ENCODE results near the gene IGFBPL1.
"Not testable (repeated sequence)": the region's sequence is repeated elsewhere in the genome, so short reads cannot be mapped to it uniquely, and the experiment has no call there.

The IGFBPL1 gene

DNA sequence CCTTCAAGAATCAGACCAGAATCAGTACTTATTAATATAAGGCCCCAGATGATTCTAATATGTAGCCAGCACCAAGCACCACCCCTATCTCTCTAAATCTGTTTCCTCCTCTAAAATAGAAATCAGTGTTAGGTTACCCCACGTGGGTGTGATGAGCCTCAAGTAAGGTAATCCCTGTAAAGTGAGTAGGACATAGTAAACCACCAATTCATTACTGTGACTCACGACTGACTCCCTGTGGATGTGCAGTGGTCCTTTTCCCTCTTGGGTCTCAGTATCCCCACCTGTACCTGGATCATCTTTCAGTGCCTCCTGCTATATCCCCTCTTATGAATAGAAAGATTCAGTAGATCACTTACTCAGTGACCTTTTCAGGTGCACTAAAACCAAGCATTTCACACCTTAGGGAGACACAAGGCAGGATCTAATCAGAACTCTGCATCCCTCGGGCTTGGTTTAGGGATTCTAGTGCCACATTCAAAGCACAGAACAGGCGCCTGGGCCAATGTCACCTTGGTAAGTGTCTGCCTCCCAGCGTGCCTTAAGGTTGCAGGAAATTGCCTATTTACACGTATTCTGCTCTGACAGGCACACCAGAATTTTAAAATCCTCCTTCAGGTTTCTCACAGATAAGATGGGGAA lies 43.9 kb downstream of the IGFBPL1 start:
- TF ChIP-seq ZC3H10 (CRISPR knock-in tag; IDR thresholded peaks at IDR 0.05) (no peak), ISL1 (CRISPR knock-in tag; IDR thresholded peaks at IDR 0.05) (no peak), ZNF70 (CRISPR knock-in tag; IDR thresholded peaks at IDR 0.05) (no peak), CREB5 (CRISPR knock-in tag; IDR thresholded peaks at IDR 0.05; ENCODE audit: low read depth) (no peak), PPARA (CRISPR knock-in tag; IDR thresholded peaks at IDR 0.05; ENCODE audit: borderline replicate concordance) (no peak), CSDC2 (CRISPR knock-in tag; IDR thresholded peaks at IDR 0.05) (no peak), ZNF8 (CRISPR knock-in tag; IDR thresholded peaks at IDR 0.05) (no peak), TOX (CRISPR knock-in tag; IDR thresholded peaks at IDR 0.05; ENCODE audit: borderline replicate concordance) (no peak), BACH2 (CRISPR knock-in tag; IDR thresholded peaks at IDR 0.05; ENCODE audit: borderline replicate concordance) (no peak), PATZ1 (CRISPR knock-in tag; IDR thresholded peaks at IDR 0.05; ENCODE audit: borderline replicate concordance) (no peak), SNAI2 (CRISPR knock-in tag; IDR thresholded peaks at IDR 0.05) (no peak), CSRNP3 (CRISPR knock-in tag; IDR thresholded peaks at IDR 0.05) (no peak), ARNTL (CRISPR knock-in tag; IDR thresholded peaks at IDR 0.05; ENCODE audit: borderline replicate concordance, low read depth) (no peak), OSR1 (CRISPR knock-in tag; IDR thresholded peaks at IDR 0.05) (no peak), RARB (CRISPR knock-in tag; IDR thresholded peaks at IDR 0.05) (no peak), ZFP30 (CRISPR knock-in tag; IDR thresholded peaks at IDR 0.05) (no peak), ESRRG (CRISPR knock-in tag; IDR thresholded peaks at IDR 0.05) (no peak), TCF4 (CRISPR knock-in tag; IDR thresholded peaks at IDR 0.05; ENCODE audit: borderline replicate concordance) (no peak)
- TF ChIP-seq, protein P1, sequence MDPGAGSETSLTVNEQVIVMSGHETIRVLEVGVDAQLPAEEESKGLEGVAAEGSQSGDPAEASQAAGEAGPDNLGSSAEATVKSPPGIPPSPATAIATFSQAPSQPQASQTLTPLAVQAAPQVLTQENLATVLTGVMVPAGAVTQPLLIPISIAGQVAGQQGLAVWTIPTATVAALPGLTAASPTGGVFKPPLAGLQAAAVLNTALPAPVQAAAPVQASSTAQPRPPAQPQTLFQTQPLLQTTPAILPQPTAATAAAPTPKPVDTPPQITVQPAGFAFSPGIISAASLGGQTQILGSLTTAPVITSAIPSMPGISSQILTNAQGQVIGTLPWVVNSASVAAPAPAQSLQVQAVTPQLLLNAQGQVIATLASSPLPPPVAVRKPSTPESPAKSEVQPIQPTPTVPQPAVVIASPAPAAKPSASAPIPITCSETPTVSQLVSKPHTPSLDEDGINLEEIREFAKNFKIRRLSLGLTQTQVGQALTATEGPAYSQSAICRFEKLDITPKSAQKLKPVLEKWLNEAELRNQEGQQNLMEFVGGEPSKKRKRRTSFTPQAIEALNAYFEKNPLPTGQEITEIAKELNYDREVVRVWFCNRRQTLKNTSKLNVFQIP (CRISPR knock-in tag; IDR thresholded peaks at IDR 0.05; ENCODE audit: borderline replicate concordance, low read depth), result no peak
- ATAC-seq, result peak; percentile 24; the same call in 1 of the 3 replicates

- not testable (repeated sequence) for ATAC-seq
Measured at GRCh38 chr9:38377336-38378083, 46.7 kb downstream of the IGFBPL1 start.

GRCh38 chr9:38376021-38376670 lies 48.1 kb downstream of the IGFBPL1 start:
- TF ChIP-seq PPARA (CRISPR knock-in tag; IDR thresholded peaks at IDR 0.05; ENCODE audit: borderline replicate concordance), result no peak
- no peak for TF ChIP-seq ZNF8 (CRISPR knock-in tag; IDR thresholded peaks at IDR 0.05)
- TF ChIP-seq BACH2 (CRISPR knock-in tag; IDR thresholded peaks at IDR 0.05; ENCODE audit: borderline replicate concordance), result no peak
- no peak for TF ChIP-seq PATZ1 (CRISPR knock-in tag; IDR thresholded peaks at IDR 0.05; ENCODE audit: borderline replicate concordance)
- TF ChIP-seq CSRNP3 (CRISPR knock-in tag; IDR thresholded peaks at IDR 0.05), result no peak
- no peak for TF ChIP-seq ZNF70 (CRISPR knock-in tag; IDR thresholded peaks at IDR 0.05)
- no peak for TF ChIP-seq TOX (CRISPR knock-in tag; IDR thresholded peaks at IDR 0.05; ENCODE audit: borderline replicate concordance)
- no peak for TF ChIP-seq TCF4 (CRISPR knock-in tag; IDR thresholded peaks at IDR 0.05; ENCODE audit: borderline replicate concordance)
- no peak for TF ChIP-seq ARNTL (CRISPR knock-in tag; IDR thresholded peaks at IDR 0.05; ENCODE audit: borderline replicate concordance, low read depth)
- TF ChIP-seq, protein P2, sequence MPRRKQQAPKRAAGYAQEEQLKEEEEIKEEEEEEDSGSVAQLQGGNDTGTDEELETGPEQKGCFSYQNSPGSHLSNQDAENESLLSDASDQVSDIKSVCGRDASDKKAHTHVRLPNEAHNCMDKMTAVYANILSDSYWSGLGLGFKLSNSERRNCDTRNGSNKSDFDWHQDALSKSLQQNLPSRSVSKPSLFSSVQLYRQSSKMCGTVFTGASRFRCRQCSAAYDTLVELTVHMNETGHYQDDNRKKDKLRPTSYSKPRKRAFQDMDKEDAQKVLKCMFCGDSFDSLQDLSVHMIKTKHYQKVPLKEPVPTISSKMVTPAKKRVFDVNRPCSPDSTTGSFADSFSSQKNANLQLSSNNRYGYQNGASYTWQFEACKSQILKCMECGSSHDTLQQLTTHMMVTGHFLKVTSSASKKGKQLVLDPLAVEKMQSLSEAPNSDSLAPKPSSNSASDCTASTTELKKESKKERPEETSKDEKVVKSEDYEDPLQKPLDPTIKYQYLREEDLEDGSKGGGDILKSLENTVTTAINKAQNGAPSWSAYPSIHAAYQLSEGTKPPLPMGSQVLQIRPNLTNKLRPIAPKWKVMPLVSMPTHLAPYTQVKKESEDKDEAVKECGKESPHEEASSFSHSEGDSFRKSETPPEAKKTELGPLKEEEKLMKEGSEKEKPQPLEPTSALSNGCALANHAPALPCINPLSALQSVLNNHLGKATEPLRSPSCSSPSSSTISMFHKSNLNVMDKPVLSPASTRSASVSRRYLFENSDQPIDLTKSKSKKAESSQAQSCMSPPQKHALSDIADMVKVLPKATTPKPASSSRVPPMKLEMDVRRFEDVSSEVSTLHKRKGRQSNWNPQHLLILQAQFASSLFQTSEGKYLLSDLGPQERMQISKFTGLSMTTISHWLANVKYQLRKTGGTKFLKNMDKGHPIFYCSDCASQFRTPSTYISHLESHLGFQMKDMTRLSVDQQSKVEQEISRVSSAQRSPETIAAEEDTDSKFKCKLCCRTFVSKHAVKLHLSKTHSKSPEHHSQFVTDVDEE (CRISPR knock-in tag; IDR thresholded peaks at IDR 0.05), result no peak
- TF ChIP-seq ZNF565 (CRISPR knock-in tag; conservative IDR thresholded peaks at IDR 0.05; ENCODE audit: low read depth), result no peak
- TF ChIP-seq ISL1 (CRISPR knock-in tag; IDR thresholded peaks at IDR 0.05), result no peak
- TF ChIP-seq RARB (CRISPR knock-in tag; IDR thresholded peaks at IDR 0.05), result no peak
- TF ChIP-seq ZFP3 (CRISPR knock-in tag; IDR thresholded peaks at IDR 0.05), result no peak
- TF ChIP-seq GLIS3 (CRISPR knock-in tag; IDR thresholded peaks at IDR 0.05), result no peak
- no peak for ATAC-seq
